ENCODE data around the gene POLL.

DNA sequence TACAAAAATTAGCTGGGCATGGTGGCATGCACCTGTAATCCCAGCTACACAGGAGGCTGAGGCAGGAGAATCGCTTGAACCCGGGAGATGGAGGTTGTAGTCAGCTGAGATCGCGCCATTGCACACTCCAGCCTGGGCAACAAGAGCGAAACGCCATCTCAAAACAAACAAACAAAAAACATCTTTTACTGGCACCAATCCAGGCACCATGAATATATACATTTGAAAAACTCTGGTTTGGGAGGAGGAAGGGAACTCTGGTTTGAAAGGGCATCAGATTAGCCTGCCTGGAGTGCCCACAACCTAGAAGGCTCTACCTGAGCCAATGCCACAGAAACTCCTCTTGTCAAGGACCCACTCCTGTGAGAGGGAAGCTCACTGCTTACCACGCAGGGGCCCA is 15.9 kb downstream of the POLL start:
- TF ChIP-seq, protein P1, sequence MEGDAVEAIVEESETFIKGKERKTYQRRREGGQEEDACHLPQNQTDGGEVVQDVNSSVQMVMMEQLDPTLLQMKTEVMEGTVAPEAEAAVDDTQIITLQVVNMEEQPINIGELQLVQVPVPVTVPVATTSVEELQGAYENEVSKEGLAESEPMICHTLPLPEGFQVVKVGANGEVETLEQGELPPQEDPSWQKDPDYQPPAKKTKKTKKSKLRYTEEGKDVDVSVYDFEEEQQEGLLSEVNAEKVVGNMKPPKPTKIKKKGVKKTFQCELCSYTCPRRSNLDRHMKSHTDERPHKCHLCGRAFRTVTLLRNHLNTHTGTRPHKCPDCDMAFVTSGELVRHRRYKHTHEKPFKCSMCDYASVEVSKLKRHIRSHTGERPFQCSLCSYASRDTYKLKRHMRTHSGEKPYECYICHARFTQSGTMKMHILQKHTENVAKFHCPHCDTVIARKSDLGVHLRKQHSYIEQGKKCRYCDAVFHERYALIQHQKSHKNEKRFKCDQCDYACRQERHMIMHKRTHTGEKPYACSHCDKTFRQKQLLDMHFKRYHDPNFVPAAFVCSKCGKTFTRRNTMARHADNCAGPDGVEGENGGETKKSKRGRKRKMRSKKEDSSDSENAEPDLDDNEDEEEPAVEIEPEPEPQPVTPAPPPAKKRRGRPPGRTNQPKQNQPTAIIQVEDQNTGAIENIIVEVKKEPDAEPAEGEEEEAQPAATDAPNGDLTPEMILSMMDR (IDR thresholded peaks at IDR 0.05) = no peak
- TF ChIP-seq POLR2A (IDR thresholded peaks at IDR 0.05) = no peak
